NCI-H1694 treated with DMSO at 0.1 percent for 48 hours (cell line): ENCODE data around the gene PDLIM7.

Source experiments
- DNase-seq: peaks from one replicate; lab custom pipeline; 2025; lab: John Stamatoyannopoulos, UW

PDLIM7 gene

DNA sequence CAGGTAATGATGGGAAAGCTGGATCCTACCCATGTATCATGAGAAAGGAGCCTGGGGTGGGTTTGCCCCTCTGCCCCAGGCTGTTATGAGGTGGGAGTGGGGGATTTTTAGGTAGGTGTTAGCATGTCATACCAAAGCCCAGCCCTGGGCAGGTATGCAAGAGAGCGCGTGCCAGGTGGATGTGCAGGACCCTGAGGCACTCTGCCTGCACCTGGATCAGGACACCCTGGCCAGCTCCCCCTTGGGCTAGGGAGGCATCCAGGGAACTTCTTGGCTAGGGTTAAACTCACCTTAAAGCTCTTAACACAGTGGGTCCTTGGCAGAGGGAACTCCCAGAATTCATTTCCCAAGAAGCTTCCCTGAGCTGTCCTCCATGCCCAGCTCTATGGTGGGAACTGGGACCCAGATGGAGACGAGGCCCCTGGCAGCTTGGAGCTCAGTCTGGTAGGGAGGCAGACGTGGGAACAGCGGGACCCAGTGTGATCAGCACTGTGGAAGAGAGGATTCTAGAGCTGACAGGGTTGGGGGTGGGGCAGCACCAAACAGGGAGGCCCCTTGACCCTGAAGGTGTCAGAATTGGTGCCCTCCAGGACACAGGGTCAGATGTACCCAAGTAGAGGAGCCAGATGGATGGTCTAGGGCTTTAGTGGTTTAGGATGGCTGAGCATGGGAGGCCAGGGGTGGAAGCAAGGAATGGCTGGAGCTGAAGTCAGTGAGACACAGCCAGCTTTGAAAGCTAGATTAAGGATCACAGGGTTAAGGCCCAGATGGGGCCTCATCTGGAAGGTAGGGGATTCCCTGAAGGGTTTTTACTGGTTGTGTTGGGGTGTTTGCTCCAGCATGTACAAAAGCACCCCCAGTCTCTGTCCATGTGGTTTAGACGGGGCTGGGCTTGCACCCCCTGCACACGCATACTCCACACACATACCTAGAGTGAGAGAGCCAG, 53.0 kb downstream of the PDLIM7 start:
- no peak for DNase-seq

GRCh38 chr5:177443144-177443983, 54.0 kb downstream of the PDLIM7 start:
- no peak for DNase-seq

- DNase-seq = no peak
These were observed 55.2 kb downstream of the PDLIM7 start for GRCh38 chr5:177442066-177442826.

- DNase-seq = no peak
These were observed 56.2 kb downstream of the PDLIM7 start for GRCh38 chr5:177440990-177441780.

DNA sequence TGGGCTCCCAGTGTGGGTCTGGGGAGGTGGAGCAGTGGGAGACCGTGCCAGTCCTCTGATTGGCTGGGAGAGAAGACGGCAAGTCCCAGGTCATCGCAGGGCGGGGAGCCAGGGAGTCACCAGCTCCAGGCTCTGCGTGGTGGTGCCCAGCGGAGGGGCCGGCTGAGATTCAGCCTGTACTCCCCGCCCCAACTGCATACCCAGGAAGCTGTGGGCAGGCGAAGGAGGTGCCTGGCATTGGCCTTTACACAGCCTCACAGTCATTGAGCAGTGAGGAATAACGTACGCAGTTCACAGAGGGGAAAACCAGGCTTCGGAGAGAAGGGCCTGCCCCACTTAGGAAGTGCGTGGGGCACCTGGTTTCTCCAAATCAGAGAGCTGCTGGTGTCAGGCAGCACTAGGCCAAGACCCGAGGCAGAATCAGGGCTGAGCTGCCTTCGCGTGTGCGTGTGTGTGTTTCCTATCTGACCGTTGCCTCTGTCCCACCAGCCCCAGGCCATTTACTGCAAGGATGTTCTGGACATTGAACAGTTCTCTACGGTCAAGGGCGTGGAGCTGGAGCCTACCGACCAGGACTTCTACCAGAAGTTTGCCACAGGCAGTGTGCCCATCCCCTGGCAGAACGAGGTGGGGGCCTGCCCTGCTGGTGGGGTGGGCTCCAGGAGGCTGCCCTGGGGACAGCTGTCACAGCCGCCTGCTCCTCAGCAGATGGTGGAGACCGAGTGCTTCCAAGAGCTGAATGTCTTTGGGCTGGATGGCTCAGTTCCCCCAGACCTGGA, 57.0 kb downstream of the PDLIM7 start:
- no peak for DNase-seq

GRCh38 chr5:177439518-177440053, 57.8 kb downstream of the PDLIM7 start:
- no peak for DNase-seq

DNA sequence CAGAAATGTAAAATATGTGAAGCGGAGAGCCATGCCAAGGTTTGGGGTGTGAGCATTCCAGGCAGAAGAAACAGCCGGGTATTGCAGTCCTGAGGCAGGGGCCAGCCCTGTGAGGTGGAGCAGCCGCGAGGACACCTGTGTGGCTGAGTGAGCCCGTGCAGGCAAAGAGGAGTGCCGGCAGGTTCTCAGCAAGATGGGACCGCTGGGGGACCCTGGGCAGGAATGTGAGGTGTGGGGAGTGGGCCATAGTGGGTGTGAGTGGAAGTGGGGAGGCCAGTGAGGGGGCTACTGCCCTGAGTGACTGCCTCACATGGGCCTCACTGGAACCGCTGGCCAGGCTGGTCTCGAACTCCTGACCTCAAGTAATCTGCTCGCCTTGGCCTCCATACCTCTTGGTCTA, 58.9 kb downstream of the PDLIM7 start:
- DNase-seq = no peak

DNA sequence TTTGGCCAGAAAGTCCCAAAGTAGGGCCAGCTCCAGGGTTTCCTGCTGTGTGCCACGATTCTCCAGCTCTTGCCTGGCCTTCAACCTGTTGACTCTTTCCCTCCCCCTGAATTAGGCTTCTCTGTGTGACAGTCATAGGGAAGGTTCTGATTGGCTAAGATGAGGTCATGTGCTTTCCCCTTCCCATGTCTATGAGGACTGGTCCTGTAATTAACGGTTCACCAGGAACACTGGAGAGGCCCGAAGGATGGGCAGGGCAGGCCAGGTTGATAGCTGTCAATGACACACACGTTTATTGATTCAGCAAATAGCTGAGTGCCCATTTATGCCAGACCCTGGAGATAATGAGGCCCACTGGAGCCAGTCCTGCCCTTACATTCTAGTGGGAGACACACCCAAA, 59.8 kb downstream of the PDLIM7 start:
- no peak for DNase-seq

GRCh38 chr5:177435847-177436536, 61.4 kb downstream of the PDLIM7 start:
- no peak for DNase-seq

DNA sequence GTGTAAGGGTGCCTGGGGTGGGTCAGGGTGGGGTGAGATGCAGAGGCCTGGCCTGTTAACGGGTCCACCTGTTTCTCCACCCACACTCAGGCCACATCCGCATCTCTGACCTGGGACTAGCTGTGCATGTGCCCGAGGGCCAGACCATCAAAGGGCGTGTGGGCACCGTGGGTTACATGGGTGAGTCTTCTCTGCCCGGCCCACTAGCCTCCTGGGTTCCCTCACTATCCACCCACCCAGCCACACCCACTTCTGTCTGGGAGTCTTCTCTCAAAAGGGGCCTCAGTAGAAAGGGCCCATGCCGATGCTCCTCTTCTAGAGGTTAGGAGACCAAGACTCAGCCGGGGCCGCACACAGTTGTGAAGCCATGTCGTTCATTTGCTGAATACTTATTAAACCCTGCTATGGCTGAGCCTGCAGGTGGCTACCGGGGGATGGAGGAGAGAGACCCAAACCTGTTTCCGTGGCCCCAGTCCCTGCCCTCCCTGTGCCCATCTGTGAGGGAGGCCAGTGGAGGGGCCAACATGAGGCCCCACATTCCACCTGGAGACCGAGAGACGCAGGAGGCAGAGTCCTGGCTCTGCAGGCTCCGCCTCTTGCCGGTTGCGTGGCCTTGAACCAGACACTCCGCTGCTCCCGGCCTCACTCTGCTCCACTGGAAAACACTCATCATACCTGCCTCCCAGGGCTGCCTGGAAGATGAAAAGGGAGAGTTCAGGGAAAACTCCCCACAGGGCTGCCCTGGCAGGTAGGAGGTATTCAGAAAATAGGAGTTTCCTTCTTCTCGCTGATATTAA, 62.3 kb downstream of the PDLIM7 start:
- DNase-seq = no peak

GRCh38 chr5:177434437-177434836, 63.0 kb downstream of the PDLIM7 start:
- no peak for DNase-seq

DNA sequence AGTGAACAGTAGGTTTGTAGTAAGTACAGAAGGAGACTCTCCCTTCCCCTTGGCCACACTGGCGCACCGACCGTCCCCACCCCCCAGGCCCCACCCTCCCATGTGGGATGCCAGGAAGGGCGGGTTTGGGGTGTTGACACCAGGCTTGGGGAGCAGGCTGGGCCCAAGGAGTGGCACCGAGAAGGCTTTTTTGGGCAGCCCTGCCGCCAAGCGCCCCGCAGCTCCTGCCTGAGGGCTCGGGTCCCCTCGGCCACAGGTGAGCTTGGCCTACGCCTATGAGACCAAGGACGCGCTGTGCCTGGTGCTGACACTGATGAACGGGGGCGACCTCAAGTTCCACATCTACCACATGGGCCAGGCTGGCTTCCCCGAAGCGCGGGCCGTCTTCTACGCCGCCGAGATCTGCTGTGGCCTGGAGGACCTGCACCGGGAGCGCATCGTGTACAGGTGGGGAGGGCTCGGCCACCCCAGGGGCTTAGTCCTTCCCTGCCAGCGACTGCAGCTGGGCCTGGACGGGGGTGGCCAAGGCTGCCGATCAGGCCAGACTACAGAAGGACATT, 63.7 kb downstream of the PDLIM7 start:
- DNase-seq = no peak
